HG02938 (cell line): Measurements from ENCODE around the gene RPS6KA5.
"Not testable (repeated sequence)": the region's sequence is repeated elsewhere in the genome, so short reads cannot be mapped to it uniquely, and the experiment has no call there.

Source experiments
- ATAC-seq: cut with Tn5 transposase; IDR thresholded peaks from one replicate; pipeline ENCODE4 v1.9.1; 2021; ENCODE audit warnings: mild to moderate bottlenecking, moderate library complexity; ENCODE audit not compliant: unreplicated experiment

The RPS6KA5 gene

DNA sequence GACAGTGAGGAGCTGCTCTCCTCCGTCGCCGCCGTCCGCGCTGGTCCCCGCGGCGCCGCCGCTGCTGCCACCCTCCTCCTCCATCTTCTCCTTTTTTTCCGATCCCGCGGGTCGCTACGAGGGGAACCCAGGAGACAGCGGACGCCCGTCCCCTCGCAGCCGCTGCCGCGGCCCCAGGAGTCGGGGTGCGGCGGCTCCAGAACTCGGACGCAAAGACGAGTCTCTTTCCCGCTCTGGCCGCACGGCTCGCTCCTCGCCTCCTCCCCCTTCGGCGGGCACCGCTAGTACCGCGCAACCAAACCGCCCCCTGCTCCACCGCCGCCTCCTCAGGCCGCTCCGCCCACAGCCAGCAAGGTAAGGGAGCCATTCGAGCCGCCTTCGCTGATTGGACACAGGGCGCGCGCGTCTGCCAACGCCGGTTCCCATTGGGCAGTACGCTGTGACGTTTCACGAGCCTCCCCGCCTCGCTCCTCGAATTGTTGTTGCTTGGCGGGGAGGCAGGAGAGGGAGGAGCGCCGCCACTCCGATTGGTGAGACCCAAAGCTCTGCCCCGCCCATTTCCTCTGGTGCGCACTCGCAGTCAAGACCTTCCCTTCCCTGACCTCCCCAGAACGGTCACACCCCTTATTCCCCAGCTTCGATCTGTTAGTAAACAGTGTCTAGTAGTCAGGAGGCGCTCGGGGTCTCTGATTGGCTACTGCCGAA is at the start of gene RPS6KA5:
Gene RPS6KA5, minus strand, starts transcription at position 291 of the 705 bp plus-strand sequence. Its CDS starts 207 bp downstream, at position 84.
- peak; percentile 88 for ATAC-seq

DNA sequence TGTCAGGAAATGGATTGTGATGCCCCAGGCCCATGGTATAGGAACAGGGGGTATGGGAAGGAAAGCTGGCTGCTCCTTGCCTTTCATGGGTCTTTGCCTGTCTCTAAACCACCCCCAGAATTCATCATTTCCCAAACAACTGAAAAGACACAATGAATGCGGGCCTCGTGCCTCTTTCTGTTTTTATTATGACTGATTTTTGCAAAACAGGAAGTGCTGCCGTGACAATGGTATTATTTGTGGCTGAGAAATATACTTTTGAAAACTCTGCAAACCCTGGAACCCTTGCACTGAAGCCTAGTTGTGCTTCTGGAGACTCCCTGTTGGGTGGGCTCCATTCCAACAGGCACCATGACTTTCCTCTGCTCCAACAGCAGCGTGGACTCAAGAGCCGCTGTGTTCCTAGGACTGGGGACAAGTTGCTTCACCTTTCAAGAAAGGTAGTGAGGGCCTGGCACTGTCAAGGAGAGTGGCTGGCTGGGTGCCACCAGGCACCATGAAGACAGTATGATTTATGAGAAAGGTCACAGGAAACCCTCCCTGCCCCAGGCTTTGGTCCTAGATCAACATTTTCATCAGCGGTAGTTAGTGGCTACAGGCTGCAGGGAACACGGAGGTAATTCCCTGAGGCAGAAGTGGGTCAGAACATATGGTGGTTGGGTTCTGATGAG is 48.6 kb upstream of the RPS6KA5 start:
- ATAC-seq: no peak

DNA sequence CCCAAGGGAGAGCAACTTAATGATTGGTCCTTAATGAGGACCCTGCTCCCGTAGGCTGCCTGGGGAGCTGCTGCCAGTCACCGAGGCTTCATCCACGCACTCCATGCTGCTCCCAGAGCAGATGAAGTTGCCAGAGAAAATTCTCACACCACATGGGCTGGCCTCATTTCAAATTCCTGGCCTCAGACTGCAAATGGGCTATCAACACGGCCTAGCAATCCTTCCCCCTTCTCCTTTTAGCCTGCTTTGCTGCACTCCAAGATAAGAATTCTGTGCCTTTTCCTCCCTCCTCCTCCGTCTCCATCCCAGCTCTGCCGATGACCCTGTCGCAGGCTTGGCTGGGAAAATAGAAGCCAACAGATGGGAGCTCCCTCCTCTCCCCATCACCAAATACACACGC is 42.7 kb upstream of the RPS6KA5 start:
- no peak for ATAC-seq

DNA sequence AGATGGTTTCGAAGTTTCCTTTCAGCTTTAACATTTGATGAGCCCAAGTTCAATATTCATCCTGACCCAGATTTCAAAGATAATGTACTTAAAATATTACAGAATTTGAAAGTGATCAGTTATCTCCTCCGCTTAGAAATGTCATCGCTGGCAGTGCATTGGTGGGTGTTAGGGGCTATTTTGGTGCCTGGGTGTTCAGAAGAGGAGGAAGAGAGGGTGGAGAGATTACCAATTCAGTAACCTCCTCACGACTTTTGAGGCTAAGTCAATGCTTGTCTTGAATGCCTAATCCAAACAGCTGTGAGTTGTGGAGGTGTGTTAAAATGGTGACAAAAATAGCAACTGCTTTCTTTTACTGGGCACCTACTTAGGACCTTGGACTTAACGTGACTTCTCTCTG is 39.7 kb upstream of the RPS6KA5 start:
- no peak for ATAC-seq

DNA sequence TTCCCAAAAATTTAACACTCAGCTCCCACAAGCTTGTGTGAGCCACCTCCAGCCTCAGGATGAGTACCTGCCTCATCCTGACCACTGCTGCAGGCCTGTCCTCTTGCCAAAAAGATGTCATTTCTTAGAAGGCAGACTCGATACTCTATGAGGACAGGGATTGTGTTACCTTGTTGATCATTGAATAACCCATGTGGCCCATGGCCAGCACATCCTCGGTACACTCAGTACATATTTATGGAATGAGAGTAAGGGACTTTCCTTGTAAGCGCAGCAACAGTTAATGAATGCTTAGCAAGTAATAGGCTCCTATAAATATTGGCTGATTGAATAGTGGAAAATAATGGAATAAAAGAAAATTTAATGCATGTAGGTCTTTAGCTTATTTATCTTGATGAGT is 38.1 kb upstream of the RPS6KA5 start:
- ATAC-seq: no peak

DNA sequence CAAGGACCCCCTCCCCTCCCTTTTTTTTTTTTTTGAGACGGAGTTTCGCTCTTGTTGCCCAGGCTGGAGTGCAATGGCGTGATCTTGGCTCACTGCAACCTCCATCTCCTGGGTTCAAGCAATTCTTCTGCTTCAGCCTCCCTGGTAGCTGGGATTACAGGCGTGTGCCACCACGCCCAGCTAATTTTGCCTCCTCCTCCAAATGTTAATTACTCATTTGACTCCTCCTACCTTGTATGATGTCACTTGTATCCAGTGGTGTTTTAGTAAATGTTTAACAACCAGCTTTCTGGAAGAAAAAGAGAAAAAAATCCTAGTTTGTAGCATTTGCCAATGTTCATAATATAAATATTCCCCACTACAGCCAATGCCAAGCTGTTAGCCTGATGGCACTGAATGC is 37.2 kb upstream of the RPS6KA5 start:
- not testable (repeated sequence) for ATAC-seq

DNA sequence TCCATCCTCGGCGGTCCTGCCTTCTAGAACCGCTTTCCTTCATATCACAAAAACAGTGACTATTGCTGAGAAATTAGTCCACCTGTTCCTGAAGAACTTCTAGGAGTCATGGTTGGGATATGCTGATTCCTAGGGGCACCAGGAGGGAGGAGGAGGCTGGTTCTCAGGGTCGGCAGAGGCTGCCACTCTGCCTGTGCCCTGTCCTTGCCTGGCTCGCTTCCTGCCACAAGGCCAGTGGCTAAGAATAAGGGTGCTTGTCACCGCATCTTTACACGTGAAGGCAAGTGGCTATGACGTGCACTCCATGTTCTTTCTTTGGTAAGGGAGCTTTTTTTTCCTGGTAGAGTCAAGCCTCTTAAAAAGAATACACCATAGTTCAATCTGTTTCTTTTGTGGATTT is 34.7 kb upstream of the RPS6KA5 start:
- no peak for ATAC-seq

DNA sequence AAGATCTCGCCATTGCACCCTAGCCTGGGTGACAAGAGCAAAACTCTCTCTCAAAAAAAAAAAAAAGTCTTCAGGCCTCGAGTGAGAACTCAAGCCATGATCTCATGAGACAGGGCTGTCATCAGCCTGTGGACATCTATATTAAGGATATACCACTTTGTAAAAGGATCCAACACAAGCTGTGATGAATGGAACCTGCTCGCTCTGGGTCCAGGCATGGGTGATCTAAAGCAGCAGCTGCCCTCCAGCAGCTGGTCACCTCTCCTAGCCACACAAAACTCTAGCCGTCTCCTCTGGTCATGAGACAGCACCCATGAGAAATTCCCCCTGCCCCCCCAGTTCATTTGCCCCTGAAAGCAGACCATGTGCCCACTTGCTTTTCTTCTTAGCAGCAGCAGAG is 34.3 kb upstream of the RPS6KA5 start:
- no peak for ATAC-seq

DNA sequence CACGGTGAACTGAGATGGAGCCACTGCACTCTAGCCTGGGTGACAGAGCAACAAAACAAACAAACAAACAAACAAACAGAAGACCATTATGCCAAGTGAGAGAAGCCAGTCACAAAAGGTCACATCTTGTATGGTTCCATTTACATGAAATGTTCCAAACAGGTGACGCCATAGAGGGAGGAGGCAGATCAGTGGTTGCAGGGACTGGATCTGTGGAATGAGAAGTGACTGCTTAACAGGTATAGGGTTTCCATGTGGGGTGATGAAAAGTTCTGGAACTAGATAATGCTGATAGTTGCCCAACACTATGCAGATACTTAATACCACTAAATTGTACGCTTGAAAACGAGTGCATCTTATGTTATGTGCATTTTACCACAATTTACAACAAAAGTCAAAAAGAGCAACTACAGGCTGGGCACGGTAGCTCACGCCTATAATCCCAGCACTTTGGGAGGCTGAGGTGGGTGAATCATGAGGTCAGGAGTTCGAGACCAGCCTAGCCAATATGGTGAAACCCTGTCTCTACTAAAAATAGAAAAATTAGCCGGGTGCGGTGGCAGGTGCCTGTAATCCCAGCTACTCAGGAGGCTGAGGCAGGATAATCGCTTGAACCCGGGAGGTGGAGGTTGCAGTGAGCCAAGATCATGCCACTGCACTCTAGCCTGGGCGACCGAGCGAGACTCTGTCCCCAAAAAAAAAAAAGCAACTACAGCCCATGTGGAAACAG is 33.5 kb upstream of the RPS6KA5 start:
- ATAC-seq: not testable (repeated sequence)

DNA sequence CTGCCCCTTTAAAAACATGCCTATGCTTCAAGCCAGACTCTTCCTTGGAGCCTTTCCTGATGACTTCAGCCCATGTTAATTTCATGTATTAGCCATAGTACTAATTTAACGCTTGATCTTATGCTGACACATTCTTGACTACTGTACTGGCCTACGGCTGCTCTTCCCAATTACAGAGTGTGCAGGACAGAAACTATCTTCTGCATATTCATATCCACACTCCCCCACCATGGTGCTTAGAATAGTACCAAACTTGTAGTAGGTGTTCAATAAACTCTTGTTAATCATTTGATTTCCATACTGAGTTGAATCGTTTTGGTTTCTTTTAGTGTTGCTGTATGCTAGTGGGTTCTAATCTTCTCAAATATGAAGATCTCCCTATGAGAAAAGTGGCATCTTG is 31.6 kb upstream of the RPS6KA5 start:
- no peak for ATAC-seq

DNA sequence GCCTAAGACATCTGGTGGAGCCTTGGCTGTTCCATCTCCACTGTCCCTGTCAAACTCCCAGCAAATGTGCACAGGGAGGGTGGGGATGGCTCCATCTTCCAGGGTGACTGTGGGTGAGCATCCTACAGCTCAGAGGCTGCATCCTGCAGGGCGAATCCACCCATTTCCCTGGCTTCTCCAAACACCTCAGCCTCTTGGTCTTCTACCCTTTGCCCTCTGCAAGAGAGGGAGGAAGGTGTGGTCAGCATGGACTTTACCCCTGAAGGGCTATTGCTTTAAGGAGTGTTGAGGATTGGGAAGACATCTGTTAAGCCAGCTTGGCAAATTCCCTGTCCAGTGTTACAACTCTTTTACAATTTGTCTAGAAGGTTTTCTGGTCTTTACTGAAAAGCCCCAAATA is 30.3 kb upstream of the RPS6KA5 start:
- no peak for ATAC-seq

DNA sequence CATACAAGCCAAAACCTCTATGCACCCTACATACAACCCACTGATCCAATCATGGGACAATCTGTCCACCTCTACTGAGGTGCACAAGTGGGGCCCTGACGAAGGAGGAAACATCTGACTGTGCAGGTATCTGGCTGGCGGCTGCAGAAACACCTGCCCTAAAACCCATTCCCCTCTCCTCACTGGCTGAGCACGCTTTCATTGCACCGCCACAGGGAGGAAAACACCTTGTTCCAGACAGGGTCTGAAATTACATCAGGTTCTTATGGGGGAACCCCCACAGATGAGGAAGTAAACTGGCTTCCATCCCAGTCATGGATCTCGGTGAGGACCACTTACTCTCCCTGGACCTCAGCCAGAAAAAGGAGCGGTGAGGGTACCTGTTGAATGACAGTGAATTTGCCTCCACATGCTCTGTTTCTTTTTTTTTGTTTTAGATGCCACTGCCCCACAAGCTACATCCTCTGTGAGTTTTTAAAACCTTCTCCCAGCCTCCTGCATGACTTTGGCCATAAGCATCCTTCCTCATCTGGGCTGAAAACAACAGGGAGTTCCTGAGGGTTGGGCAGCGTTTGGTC is 29.6 kb upstream of the RPS6KA5 start:
- no peak for ATAC-seq

DNA sequence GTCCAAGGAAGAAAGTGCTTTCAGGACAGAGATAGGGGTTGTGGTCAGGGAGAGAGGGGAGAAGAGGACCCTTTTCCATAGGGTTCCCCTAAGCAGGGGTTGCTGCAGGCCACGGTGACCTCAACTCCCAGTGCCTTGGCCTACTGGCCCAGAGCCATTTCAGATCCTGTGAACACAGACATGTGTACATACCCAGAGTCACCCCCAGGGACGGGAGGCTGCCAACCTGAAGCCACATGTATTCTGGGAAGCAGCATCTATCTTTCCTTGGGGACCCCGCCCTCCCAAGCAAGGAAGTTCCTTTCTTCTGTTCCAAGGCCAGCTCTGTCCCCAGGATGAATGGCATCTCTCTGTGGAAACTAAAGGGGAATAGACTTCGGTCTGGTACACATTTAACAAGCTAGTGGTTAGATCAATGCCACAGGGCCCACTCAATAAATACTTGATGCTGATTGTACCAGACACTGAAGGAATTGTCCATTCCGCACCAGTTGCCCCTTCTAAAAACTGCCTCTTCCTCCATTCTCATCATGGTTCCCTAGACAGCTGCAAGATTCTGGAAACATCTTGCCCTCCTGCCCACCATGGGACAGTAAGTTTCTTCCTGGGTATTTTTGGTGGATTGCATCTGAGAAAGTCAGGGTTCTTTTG is 28.3 kb upstream of the RPS6KA5 start:
- ATAC-seq: no peak

DNA sequence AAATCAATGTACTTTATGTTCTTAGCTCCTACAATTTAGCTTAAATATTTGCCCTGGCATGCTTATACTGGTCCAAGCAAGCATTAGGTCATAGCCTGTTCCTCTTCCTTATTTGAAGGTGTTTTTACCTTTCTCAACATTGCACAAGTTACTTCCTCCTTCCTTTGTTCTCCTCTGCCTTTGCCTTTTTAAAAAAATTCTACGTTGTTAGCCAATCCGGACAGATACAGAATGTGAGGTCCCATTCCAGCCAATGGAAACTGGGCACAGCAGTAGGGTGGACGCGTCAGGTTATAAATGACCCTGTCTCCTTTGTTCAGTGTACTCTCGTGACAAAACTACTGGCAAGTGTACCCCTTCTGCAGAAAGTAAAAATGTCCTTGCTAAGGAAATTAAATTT is 27.0 kb upstream of the RPS6KA5 start:
- ATAC-seq: not testable (repeated sequence)

DNA sequence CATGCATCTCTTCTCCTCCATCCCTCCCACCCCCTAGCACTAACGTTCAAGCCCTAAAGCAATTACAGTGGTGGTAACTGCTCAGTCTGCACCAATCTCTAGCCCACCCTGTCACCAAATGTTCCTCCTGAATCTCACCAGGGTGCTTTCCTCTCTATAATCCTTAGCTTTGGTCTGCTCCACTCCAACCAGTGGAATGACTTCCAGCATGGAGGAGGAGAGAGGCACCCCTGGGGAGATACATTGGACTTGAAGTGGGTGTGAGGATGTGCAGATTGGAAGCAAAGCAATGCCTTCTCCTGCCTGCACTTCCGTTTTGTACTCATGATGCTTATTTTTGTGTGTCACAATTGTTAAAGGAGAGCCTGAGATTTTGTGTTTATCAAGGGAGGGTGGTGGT is 24.1 kb upstream of the RPS6KA5 start:
- ATAC-seq: no peak

DNA sequence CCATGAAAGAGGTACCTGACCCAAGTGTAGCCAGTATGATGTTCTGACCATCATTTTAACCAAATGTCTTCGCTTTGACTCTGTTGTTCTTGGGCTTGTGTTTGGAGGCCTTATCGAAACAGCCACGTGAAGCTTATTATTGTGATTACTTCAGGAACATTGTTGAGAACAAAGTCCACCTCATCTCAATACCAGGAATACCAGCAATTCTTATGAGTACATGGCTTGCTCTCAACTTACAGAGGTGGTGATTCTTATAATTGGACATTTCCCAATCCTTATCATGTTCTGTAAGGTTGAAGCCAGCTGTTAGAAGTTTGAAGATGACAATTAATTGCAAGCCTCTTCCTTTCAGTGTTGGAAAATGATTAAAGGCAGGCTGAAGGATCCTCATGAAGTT is 21.8 kb upstream of the RPS6KA5 start:
- ATAC-seq: no peak

DNA sequence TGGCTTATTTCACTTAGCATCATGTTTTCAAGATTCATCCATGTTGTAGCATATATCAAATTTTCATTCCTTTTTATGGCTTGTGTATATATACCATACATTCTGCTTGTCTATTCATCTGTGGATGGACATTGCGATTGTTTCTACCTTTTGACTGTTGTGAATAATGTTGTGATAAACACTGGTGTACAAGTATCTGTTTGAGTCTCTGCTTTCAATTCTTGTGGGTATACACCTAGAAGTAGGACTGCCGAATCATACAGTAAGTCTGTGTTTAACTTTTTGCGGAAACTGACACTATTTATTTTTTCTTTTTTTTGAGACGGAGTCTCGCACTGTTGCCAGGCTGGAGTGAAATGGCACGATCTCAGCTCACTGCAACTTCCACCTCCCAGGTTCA is 19.6 kb upstream of the RPS6KA5 start:
- ATAC-seq: no peak

DNA sequence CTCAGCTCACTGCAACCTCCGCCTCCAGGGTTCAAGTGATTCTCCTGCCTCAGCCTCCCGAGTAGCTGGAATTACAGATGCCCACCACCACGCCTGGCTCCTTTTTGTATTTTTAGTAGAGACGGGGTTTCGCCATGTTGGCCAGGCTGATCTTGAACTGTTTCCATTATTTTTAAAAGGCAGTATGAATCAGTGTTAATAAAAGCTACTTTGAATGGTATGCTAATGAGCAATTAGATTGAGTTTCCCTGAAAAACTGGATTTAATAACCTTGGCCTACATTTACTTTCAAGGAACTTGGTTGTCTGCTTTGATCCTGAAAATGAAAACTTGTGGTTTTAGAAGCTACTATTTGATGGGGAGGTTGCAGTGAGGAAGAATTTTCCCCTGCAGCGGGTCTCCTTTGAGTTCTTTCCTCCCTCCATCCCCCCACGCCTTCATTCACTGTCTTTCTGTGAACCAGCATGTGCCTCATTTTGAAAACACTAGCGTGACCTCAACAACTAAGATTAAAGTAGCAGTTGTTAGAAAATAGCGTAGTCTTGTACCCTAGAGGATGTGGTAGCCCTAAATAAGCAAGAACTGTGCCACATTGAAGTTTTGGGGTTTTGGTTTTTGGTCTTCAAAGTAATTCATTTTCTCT is 17.8 kb upstream of the RPS6KA5 start:
- ATAC-seq: peak; percentile 92

DNA sequence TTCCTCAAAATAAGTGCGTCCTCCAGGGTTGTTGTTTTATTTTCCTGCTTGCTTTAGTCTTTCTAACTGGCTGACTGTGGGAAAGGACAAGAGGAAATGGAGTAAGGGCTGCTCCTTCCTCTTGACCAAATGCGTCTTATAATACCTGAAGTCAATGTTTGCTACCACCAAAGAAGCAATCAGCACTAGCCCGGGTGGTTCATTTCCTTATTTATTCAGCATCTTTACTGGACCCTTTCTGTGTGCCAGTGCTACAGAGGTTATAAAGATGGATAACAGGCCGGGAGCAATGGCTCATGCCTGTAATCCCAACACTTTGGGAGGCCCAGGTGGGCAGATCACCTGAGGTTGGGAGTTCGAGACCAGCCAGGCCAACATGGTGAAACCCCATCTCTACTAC is 15.1 kb upstream of the RPS6KA5 start:
- no peak for ATAC-seq

DNA sequence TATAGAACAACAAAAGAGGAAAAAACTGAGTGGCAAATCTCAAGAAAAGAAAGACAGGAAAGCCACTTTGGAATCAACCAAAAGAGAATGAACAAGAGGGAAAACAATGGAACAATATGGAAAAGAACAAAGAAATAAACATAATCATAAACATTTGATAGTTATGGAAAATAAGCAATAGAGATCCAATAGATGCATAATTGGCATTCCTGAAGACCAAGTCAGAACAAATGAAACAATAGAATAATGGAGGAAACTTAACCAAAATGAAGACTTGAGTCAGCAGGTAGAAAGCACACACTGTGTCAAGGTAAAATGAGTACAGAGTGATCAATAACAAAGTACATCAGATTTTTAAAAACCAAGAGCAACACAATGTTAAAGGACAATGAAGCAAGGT is 10.1 kb upstream of the RPS6KA5 start:
- ATAC-seq: no peak

DNA sequence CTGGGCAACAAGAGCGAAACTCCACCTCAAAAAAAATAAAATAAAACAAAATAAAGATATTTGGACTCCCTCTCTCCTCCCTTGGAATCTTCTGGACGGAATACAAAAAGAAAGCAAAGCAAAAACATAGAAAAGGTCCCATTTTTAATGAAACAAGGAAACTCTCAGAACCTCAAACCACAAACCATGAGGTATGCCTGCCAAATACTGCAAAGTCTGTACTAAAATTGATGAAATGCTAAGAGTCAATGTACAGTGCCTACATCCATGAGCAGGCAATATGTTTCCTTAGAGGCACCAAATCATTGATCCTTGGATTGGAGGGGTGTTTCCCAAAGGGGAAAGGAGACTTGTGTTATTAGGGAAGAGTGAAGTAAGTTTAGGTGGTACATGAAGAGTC is 8.2 kb upstream of the RPS6KA5 start:
- ATAC-seq: no peak
